Measurements from ENCODE around the gene ARHGAP44. TPM values are rescaled to one million over a fixed set of nuclear protein-coding genes. Genes with fewer than 3 reads are reported as not detected.

Gene ARHGAP44
- total RNA-seq, 1 donor from 2014 or later: 0.79 TPM

DNA sequence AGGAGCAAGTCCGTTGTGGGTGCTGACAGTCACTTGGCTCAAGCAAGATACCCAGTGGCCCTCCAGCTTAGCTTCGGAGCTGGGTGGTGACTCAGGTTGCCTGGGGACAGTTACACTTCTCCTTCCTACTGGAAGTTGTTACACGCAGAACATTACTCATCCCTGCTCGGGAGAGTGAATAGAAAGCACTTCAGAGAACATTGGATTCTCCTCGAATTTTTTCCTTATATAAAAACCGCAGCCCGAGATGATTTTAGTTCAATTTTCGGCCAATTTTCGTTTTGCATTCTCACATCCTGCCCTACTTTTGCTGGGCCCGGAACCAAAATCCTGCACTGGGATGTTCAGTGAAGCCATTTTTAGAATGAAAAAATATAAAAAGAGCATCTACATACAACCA lies 128.8 kb downstream of the ARHGAP44 start:
- DNase-seq (ENCODE audit: low read depth) (peak; percentile 60), FAIRE-seq (no peak)
- no peaks in the 10 kb centered on the region for H3K36me3 ChIP-seq (ENCODE audit: control insufficient read depth, insufficient read depth, low read length)
- no peaks in the 10 kb centered on the region for H3K27me3 ChIP-seq (ENCODE audit: control insufficient read depth, insufficient read depth, low read length)
- H3K4me3 ChIP-seq (ENCODE audit: low read depth, low read length): no peak overlapping the region
- TF ChIP-seq, protein P1, sequence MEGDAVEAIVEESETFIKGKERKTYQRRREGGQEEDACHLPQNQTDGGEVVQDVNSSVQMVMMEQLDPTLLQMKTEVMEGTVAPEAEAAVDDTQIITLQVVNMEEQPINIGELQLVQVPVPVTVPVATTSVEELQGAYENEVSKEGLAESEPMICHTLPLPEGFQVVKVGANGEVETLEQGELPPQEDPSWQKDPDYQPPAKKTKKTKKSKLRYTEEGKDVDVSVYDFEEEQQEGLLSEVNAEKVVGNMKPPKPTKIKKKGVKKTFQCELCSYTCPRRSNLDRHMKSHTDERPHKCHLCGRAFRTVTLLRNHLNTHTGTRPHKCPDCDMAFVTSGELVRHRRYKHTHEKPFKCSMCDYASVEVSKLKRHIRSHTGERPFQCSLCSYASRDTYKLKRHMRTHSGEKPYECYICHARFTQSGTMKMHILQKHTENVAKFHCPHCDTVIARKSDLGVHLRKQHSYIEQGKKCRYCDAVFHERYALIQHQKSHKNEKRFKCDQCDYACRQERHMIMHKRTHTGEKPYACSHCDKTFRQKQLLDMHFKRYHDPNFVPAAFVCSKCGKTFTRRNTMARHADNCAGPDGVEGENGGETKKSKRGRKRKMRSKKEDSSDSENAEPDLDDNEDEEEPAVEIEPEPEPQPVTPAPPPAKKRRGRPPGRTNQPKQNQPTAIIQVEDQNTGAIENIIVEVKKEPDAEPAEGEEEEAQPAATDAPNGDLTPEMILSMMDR (IDR thresholded peaks at IDR 0.05; ENCODE audit: insufficient read depth, low read length, severe bottlenecking): no peak

GRCh38 chr17:12922120-12922519 lies 132.8 kb downstream of the ARHGAP44 start:
- DNase-seq (ENCODE audit: low read depth) (no peak), FAIRE-seq (no peak)
- Histone ChIP-seq H3K27me3 (ENCODE audit: control insufficient read depth, insufficient read depth, low read length) (no peaks in the 10 kb centered on the region), H3K4me3 (ENCODE audit: low read depth, low read length) (no peak overlapping the region), H3K36me3 (ENCODE audit: control insufficient read depth, insufficient read depth, low read length) (no peaks in the 10 kb centered on the region)
- TF ChIP-seq, protein P1 (IDR thresholded peaks at IDR 0.05; ENCODE audit: insufficient read depth, low read length, severe bottlenecking): no peak

GRCh38 chr17:12924614-12925013 lies 135.3 kb downstream of the ARHGAP44 start:
- Histone ChIP-seq H3K36me3 (ENCODE audit: control insufficient read depth, insufficient read depth, low read length) (no peaks in the 10 kb centered on the region), H3K4me3 (ENCODE audit: low read depth, low read length) (no peak overlapping the region), H3K27me3 (ENCODE audit: control insufficient read depth, insufficient read depth, low read length) (no peaks in the 10 kb centered on the region)
- no peak for DNase-seq (ENCODE audit: low read depth)
- no peak for FAIRE-seq
- TF ChIP-seq, protein P1 (IDR thresholded peaks at IDR 0.05; ENCODE audit: insufficient read depth, low read length, severe bottlenecking): no peak

GRCh38 chr17:12927001-12927400 lies 137.7 kb downstream of the ARHGAP44 start:
- TF ChIP-seq, protein P1 (IDR thresholded peaks at IDR 0.05; ENCODE audit: insufficient read depth, low read length, severe bottlenecking): no peak
- no peak for DNase-seq (ENCODE audit: low read depth)
- no peaks in the 10 kb centered on the region for H3K36me3 ChIP-seq (ENCODE audit: control insufficient read depth, insufficient read depth, low read length)
- H3K4me3 ChIP-seq (ENCODE audit: low read depth, low read length): no peak overlapping the region
- no peak for FAIRE-seq
- H3K27me3 ChIP-seq (ENCODE audit: control insufficient read depth, insufficient read depth, low read length): no peaks in the 10 kb centered on the region

DNA sequence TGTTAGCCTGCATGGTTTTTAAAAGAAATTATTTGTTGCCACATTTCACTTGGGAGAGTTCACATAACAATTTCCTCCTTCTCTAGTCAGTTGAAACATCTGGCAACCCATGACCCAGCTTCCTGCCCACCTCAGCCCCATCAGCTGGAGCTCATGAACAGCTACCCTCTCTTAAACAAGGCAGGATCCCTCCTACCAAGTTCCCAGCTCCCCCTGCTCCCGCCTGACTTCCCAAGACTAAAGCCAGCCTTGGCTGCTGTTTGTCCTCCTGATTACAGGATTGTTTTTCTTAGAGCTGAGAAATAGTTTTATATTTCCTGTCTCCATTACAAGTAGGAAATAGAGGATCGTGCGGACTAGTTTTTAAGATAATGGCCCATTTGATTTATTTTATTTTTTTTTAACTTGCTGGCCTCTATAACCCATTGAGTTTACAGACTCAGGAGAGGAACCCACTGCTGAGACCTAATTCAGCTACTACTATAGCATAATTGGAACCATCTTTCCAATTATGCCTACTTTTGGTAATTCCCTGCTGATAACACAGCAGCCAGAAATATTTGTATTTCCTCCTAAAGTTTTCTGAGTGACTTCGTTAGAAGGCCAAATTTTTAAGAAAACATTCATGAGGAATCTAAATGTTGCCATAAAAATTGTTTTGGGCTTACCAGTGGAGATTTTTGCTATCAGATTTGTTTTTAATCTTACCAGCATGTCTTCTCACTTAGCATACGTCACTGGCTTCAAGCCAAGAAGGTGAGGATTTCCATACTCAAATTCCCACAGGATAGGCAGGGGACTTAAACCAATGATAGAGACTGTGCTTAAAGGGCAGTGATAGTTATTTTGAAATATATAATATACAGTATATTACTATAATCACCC lies 138.5 kb downstream of the ARHGAP44 start:
- H3K4me3 ChIP-seq (ENCODE audit: low read depth, low read length): no peak overlapping the region
- DNase-seq (ENCODE audit: low read depth) (no peak), FAIRE-seq (no peak)
- TF ChIP-seq, protein P1 (IDR thresholded peaks at IDR 0.05; ENCODE audit: insufficient read depth, low read length, severe bottlenecking): no peak
- H3K27me3 ChIP-seq (ENCODE audit: control insufficient read depth, insufficient read depth, low read length): no peaks in the 10 kb centered on the region
- H3K36me3 ChIP-seq (ENCODE audit: control insufficient read depth, insufficient read depth, low read length): no peaks in the 10 kb centered on the region

Data from bronchial epithelial cell (primary cell).